Testis (tissue), 3 donors: ENCODE data around the gene AP2B1. TPM values are rescaled to one million over a fixed set of nuclear protein-coding genes. Genes with fewer than 3 reads are reported as not detected.

Experiments
- DNase-seq: peaks from one replicate; pipeline ENCODE4 v3.0.0-alpha.2; 2019
- H3K27ac ChIP-seq, 2 donors: fragments of 200-600 bp; sonication (generic); one replicate each; pipeline ENCODE4 v1.5.1; 2019
- H3K27me3 ChIP-seq: fragments of 200-600 bp; sonication (generic); one replicate; pipeline ENCODE4 v1.5.1; 2019
- H3K36me3 ChIP-seq: fragments of 200-600 bp; sonication (generic); one replicate; pipeline ENCODE4 v1.5.1; 2017; ENCODE audit warnings: low read depth; ENCODE audit errors: missing control alignments
- H3K4me1 ChIP-seq: fragments of 200-600 bp; sonication (generic); one replicate; pipeline ENCODE4 v1.5.1; 2019
- H3K4me3 ChIP-seq, 2 donors: fragments of 200-600 bp; sonication (generic); one replicate each; pipeline ENCODE4 v1.5.1; 2017 to 2019
- H3K9me3 ChIP-seq: fragments of 200-600 bp; sonication (generic); one replicate; pipeline ENCODE4 v1.5.1; 2017
- POLR2A ChIP-seq: fragments of 450-650 bp; IDR thresholded peaks from one replicate; pipeline ENCODE4 v1.6.1; 2017; ENCODE audit warnings: antibody characterized with exemption, mild to moderate bottlenecking, moderate library complexity
- WGBS, 2 donors: methylation state at CpG; one replicate each; pipeline ENCODE4 v1.1.5; 2018; 5-methylcytosine and 5-hydroxymethylcytosine counted together
- intact Hi-C: fragments of 100-400 bp; cut with DNase I; formaldehyde crosslinking; loops from one replicate; pipeline ENCODE4 v1.15.1; 2023; ENCODE audit warnings: low total_unique reads
- polyA plus RNA-seq: library from polyadenylated mRNA; stranded (reverse); fragments of 350-450 nt; fragmentation: Illumina TruSeq; extraction: RNeasy Lipid Tissue Mini Kit (QIAGEN cat#74804); gene quantifications from one replicate; pipeline ENCODE4 v1.2.3, GENCODE V29; 2014; ENCODE audit warnings: low read depth, low replicate concordance; ENCODE audit not compliant: insufficient read depth
- total RNA-seq, 2 donors: library from RNA; depleted of rRNA; stranded (reverse); fragments of >200 nt; gene quantifications; one replicate each; pipeline ENCODE4 v1.2.3, GENCODE V29; 2016
- TF ChIP-seq, protein P1 (sequence below), 3 experiments: fragments of 450-650 bp in 2 of 3; fragments of 200-600 bp in 1 of 3; sonication (generic) in 1 of 3; IDR thresholded peaks; one replicate each; pipeline ENCODE4 v1.5.1; 2016 to 2019; ENCODE audit warnings: antibody characterized with exemption in 3 of 3, mild to moderate bottlenecking in 2 of 3, moderate library complexity in 1 of 3

Gene AP2B1
- total and polyA plus RNA-seq, 3 donors from 2014 or later: 132 to 310 (median 147) TPM

DNA sequence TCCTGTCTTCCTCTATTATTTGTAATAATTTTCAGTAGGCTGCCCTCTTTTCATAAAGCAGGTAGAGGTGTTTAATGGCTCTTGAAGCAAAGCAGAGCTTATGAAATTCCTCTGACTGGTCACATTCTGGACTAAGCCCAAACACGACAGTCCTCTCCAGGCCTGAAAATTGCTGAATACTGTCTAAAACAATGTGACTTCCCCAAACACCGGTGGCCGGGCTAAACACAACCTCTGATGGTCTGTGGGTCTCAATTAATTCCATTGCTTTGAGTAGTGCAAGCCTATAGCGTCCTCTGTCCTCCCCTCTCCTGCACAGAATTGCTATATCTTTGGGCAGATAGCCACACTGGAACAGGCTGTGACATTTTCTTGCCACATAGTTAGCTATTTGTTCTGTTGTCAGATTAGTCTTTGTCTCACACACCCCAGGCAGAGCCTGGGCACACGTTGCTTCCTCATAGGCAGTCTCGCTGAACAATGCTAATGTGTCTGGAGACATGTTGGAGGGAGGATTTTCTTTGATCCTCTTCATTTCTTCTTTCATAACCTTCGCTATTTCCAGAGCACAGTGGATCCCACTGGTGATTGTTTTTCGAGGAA lies 38.8 kb upstream of the AP2B1 start:
- WGBS, 2 donors: 51 to 68% methylated on average over 8 of the region's 8 CpGs
- Histone ChIP-seq H3K27me3 (no peaks in the 10 kb centered on the region), H3K9me3 (no peaks in the 10 kb centered on the region), H3K4me1 (no peaks in the 10 kb centered on the region), H3K27ac (no peak overlapping the region), H3K36me3 (no peaks in the 10 kb centered on the region), H3K4me3 (no peak overlapping the region)
- intact Hi-C loops: no loop called here
- TF ChIP-seq, protein P1, sequence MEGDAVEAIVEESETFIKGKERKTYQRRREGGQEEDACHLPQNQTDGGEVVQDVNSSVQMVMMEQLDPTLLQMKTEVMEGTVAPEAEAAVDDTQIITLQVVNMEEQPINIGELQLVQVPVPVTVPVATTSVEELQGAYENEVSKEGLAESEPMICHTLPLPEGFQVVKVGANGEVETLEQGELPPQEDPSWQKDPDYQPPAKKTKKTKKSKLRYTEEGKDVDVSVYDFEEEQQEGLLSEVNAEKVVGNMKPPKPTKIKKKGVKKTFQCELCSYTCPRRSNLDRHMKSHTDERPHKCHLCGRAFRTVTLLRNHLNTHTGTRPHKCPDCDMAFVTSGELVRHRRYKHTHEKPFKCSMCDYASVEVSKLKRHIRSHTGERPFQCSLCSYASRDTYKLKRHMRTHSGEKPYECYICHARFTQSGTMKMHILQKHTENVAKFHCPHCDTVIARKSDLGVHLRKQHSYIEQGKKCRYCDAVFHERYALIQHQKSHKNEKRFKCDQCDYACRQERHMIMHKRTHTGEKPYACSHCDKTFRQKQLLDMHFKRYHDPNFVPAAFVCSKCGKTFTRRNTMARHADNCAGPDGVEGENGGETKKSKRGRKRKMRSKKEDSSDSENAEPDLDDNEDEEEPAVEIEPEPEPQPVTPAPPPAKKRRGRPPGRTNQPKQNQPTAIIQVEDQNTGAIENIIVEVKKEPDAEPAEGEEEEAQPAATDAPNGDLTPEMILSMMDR (IDR thresholded peaks at IDR 0.05): no peak
- no peak for TF ChIP-seq POLR2A
- DNase-seq: peak; percentile 59

DNA sequence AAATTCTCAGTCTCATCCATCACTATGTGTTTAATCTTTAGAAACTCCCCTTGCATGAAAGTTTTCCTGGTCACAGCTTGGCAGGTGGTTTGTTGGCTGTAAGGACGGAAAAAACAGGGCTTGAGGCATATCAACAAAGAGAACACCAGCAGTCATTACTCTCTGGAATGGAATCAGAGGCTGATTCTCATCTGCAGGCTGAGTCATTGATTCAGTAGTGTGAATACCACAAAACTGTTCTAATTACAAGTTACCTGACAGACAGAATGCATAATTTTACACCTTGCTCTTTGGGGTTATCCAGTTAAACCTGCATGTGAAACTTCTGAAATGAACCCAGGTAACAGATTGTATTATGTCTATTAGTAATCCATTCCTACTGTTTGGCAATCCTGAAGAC lies 38.1 kb upstream of the AP2B1 start:
- Histone ChIP-seq H3K4me3 (no peak overlapping the region), H3K9me3 (no peaks in the 10 kb centered on the region), H3K27ac (no peak overlapping the region), H3K36me3 (no peaks in the 10 kb centered on the region), H3K27me3 (no peaks in the 10 kb centered on the region), H3K4me1 (no peaks in the 10 kb centered on the region)
- TF ChIP-seq, protein P1 (IDR thresholded peaks at IDR 0.05): no peak
- no peak for TF ChIP-seq POLR2A
- 65 to 69% methylated on average over 1 of the region's 1 CpG for WGBS, 2 donors
- no peak for DNase-seq
- intact Hi-C loops: no loop called here

DNA sequence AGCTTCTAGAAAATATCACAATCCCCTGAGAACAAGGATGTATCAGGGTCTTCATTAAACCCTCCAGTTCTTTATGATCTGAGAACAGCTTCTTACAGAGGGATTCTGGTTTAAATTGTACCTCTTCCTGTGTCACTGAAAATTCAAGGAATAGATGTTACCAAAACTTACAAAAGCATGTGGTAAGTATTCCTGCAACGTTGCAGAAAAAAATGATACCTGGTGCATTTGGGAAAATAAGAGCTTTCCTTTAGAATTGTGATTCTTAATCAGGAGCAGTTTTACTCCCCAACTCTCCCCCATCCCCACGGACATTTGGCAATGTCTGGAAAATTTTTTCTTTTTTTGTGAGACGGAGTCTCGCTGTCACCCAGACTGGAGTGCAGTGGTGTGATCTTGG lies 33.8 kb upstream of the AP2B1 start:
- Histone ChIP-seq H3K27me3 (no peaks in the 10 kb centered on the region), H3K9me3 (no peaks in the 10 kb centered on the region), H3K27ac (no peak overlapping the region), H3K4me3 (no peak overlapping the region), H3K4me1 (no peaks in the 10 kb centered on the region), H3K36me3 (no peaks in the 10 kb centered on the region)
- intact Hi-C loops: no loop called here
- TF ChIP-seq, protein P1 (IDR thresholded peaks at IDR 0.05): no peak
- TF ChIP-seq POLR2A: no peak
- WGBS, 2 donors: 68 to 80% methylated on average over 4 of the region's 4 CpGs
- no peak for DNase-seq

DNA sequence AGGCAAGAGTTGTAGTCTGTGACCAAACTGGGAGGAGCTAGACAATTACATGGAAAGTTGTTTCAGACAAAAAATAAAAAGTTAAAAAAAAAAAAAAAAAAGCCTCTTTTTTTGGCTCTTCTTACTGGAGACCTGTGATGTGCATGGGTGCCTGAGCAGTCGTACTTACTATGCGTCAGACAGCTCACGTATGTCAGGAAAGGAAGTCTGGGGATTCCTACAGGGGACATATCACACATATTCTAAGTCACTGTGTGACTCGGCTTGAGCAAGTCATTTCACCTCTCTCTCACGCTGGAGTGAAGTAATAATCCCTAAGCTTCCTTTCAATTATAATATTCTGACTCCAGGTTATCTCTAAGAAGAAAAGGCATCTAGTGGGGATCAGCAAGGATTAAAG lies 32.5 kb upstream of the AP2B1 start:
- intact Hi-C loops: no loop called here
- no peak for TF ChIP-seq POLR2A
- TF ChIP-seq, protein P1 (IDR thresholded peaks at IDR 0.05): no peak
- Histone ChIP-seq H3K36me3 (no peaks in the 10 kb centered on the region), H3K27ac (no peak overlapping the region), H3K9me3 (no peaks in the 10 kb centered on the region), H3K4me1 (no peaks in the 10 kb centered on the region), H3K4me3 (no peak overlapping the region), H3K27me3 (no peaks in the 10 kb centered on the region)
- no peak for DNase-seq
- 66 to 69% methylated on average over 5 of the region's 5 CpGs for WGBS, 2 donors

DNA sequence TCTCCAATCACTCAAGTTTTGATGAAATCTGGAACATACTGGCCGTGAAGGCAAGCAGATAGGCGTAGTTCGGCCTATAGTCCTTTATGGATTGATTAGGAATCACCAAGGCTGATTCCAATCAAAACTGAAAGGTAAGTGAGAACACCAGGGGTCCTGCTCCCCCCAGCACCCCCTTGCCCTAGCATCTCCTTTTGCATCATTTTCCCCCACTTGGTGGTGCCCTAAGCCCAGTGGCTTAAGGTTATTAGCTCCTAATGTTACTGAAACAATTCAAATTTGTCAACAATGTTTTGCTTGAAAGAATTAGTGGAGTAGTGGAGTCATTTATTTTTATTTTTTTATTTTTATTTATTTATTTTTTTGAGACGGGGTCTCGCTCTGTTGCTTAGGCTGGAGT lies 31.4 kb upstream of the AP2B1 start:
- Histone ChIP-seq H3K9me3 (no peaks in the 10 kb centered on the region), H3K4me3 (no peak overlapping the region), H3K36me3 (no peaks in the 10 kb centered on the region), H3K27ac (no peak overlapping the region), H3K4me1 (no peaks in the 10 kb centered on the region), H3K27me3 (no peaks in the 10 kb centered on the region)
- no peak for DNase-seq
- 73 to 82% methylated on average over 5 of the region's 5 CpGs for WGBS, 2 donors
- TF ChIP-seq, protein P1 (IDR thresholded peaks at IDR 0.05): no peak
- TF ChIP-seq POLR2A: no peak
- intact Hi-C loops: no loop called here
